Omental fat pad (tissue), 4 donors: ENCODE results near the gene PSMD11. TPM values are rescaled to one million over a fixed set of nuclear protein-coding genes. Genes with fewer than 3 reads are reported as not detected.
A peak's percentile ranks its signal among the peaks of the same experiment; 100 is the strongest.
"Not testable (repeated sequence)": the region's sequence is repeated elsewhere in the genome, so short reads cannot be mapped to it uniquely, and the experiment has no call there.

Experiments
- ATAC-seq: fragments of 150-250 bp; one replicate; pipeline ENCODE4 v1.9.1; 2016; ENCODE audit warnings: mild to moderate bottlenecking, moderate library complexity; ENCODE audit not compliant: low FRiP score
- DNase-seq: peaks from one replicate; pipeline ENCODE4 v3.0.0-alpha.2; 2019; ENCODE audit warnings: low spot score
- total RNA-seq, 4 donors: library from RNA; depleted of rRNA; stranded (reverse); fragments of >200 nt; gene quantifications; one replicate each; pipeline ENCODE4 v1.1.0, GENCODE V29; 2016
- TF ChIP-seq, protein P1 (sequence below), 3 donors: fragments of 450-650 bp; IDR thresholded peaks; one replicate each; pipeline ENCODE4 v1.5.1; 2016 to 2017; ENCODE audit warnings: antibody characterized with exemption in 3 of 3, mild to moderate bottlenecking in 3 of 3, moderate library complexity in 2 of 3

Gene PSMD11
- total RNA-seq: 100 to 1,000 TPM in 1 of 4 donors, 10 to 100 TPM in 3; 58.2 to 114 (median 67.0) TPM

DNA sequence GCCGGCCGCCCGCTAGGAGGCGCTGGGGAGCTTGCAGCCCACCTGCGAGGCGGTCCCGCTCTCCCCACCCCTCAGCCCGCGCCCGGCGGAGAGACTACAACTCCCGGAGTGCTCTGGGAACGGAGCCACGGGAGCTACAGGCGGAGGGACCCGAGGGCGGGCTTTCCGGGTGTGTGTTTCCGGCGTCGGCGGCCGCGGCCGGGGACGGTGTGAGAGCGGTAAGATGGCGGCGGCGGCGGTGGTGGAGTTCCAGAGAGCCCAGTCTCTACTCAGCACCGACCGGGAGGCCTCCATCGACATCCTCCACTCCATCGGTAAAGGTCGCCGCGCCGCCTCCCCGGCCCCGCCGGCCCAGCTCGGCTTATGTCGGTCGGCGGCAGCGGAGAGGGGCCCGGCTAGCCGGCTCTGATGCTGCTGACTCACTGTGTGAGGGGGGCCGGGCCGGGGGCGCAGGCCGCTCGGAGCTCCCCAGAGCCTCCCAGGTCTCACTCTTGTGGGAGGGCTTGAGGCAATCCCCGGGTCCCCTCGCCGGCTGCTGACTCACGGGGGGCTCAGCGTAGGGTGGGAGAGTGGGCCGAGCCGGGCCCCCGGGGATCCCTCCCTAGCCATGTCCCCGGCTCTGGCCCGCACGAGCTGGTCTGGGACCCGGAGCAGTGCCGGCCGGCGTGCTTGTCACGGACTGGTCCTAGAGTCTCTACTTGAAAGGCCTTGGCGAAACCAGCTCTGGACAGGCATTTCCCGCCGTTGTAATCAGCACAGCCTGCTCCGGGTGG lies at the start of gene PSMD11:
Gene PSMD11 (plus strand): TSS at position 210 of the 773 bp plus-strand sequence. CDS start 14 bp downstream, at position 224.
- DNase-seq: peak; percentile 92
- TF ChIP-seq, protein P1, sequence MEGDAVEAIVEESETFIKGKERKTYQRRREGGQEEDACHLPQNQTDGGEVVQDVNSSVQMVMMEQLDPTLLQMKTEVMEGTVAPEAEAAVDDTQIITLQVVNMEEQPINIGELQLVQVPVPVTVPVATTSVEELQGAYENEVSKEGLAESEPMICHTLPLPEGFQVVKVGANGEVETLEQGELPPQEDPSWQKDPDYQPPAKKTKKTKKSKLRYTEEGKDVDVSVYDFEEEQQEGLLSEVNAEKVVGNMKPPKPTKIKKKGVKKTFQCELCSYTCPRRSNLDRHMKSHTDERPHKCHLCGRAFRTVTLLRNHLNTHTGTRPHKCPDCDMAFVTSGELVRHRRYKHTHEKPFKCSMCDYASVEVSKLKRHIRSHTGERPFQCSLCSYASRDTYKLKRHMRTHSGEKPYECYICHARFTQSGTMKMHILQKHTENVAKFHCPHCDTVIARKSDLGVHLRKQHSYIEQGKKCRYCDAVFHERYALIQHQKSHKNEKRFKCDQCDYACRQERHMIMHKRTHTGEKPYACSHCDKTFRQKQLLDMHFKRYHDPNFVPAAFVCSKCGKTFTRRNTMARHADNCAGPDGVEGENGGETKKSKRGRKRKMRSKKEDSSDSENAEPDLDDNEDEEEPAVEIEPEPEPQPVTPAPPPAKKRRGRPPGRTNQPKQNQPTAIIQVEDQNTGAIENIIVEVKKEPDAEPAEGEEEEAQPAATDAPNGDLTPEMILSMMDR (IDR thresholded peaks at IDR 0.05): peak in 1 of 3 donors; percentile 65
- ATAC-seq: peak; percentile 96

DNA sequence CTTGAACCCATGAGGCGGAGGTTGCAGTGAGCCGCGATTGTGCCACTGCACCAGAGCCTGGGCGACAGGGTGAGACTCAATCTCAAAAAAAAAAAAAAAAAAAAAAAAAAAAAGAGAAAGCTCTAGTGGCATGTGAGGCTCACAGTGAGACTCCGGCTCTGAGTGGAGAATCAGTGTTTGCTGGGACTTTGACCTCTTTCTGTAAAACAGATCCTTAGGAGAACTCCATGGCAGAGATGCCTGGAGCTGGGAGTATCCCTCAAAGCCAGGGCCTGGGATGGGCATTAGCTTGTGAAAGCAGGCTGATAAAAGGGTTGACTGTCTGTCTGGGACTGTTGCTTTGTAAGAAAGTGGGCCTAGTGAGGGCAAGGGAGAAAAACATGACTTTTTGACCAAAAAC lies 48.0 kb upstream of the PSMD11 start:
- DNase-seq (no peak), ATAC-seq (no peak)
- TF ChIP-seq, protein P1 (IDR thresholded peaks at IDR 0.05): no peak

DNA sequence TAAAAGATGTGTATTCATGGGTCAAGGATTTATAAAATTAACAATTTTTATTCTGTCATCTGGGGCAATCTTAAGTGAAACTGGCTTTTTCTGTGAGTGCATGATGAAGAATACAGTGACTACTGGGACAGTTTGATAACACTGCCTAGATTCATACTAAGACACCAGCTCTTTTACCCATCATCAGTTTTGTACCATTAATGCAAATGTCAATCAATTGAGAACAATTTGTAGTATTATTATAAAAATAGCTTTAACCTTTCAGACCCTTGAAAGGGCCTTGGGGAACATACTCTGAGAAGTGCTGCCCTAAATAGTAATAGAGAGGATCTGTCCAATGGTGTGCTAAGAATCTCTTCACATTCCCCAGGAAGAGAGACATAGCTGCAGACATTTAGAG lies 45.4 kb upstream of the PSMD11 start:
- ATAC-seq (no peak), DNase-seq (no peak)
- TF ChIP-seq, protein P1 (IDR thresholded peaks at IDR 0.05): no peak

DNA sequence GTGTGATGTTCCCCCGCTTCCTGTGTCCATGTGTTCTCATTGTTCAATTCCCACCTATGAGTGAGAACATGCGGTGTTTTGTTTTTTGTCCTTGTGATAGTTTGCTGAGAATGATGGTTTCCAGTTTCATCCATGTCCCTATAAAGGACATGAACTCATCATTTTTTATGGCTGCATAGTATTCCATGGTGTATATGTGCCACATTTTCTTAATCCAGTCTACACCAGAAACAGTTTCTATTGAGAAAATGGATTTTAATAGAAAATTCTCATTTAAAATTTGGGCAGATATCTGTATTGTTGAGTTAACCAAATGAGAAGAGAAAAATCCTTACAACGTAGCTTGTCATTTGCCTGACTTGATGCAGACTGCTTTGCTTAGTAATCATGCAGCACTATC lies 34.2 kb upstream of the PSMD11 start:
- ATAC-seq, DNase-seq: not testable (repeated sequence)

DNA sequence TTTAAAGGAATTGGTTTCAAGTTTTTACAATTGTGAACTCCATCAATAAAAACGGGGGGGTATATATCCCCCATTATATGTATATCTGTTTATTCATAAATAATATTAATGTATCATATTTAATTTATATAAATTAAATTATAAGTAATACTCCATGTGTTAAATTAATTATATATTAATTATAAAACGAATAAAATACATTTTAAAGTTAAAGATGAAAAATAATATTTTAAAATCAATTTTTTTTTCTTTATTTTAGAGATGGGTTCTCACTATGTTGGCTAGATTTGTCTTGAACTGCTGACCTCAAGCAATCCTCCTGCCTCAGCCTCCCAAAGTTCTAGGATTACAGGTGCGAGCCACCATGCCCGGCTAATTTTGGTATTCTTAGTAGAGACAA lies 17.4 kb upstream of the PSMD11 start:
- TF ChIP-seq, protein P1 (IDR thresholded peaks at IDR 0.05): no peak
- ATAC-seq (no peak), DNase-seq (no peak)

DNA sequence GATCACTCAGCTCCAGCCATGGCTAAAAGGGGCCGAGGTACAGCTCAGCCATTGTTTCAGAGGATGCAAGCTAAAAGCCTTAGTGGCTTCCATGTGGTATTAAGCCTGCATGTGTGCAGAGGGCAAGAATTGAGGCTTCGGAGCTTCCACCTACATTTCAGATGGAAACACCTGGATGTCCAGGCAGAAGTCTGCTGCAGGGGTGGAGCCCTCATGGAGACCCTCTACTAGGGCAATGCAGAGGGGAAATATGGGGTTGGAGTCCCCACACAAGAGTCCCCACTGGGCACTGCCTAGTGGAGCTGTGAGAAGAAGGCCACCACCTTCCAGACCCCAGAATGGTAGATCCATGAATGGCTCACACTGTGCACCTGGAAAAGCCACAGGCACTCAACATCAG lies 14.7 kb upstream of the PSMD11 start:
- ATAC-seq: no peak

DNA sequence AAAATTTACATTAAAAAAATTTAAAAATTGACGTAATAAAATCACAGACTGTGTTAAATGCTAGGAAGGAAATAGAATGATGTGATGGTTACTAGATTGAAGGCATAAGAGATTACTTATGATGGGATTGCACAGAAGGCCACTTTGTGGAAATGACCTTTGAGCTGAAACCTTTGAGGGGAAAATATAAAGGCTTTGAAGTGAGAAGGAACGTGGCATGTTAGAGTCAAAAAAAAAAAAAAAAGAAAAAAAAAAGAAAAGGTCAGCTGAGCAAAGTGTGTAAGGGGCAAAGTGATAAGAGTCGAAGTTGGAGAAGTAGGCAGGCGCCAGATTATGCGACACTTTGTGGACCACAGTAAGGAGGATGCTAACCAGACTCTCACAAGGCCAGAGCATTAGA lies 3.6 kb upstream of the PSMD11 start:
- DNase-seq: no peak
- ATAC-seq: no peak
- TF ChIP-seq, protein P1 (IDR thresholded peaks at IDR 0.05): no peak

More for the DNA sequence above, 14.7 kb upstream of the PSMD11 start:
- DNase-seq: no peak
- TF ChIP-seq, protein P1 (IDR thresholded peaks at IDR 0.05): no peak
